Osteoblast (primary cell): ENCODE measurements around the gene SHB. TPM values are rescaled to one million over a fixed set of nuclear protein-coding genes. Genes with fewer than 3 reads are reported as not detected.

Experiments
- DNase-seq: peaks from one replicate; pipeline ENCODE4 v3.0.0; 2011; ENCODE audit warnings: low spot score, mixed read lengths; ENCODE audit not compliant: insufficient read length; ENCODE audit errors: missing footprints
- H2AFZ ChIP-seq: 2 replicates; pipeline ENCODE4 v1.6.0; 2011; ENCODE audit warnings: mild to moderate bottlenecking, low read length
- H3K27ac ChIP-seq: 2 replicates; pipeline ENCODE4 v1.5.1; 2011; ENCODE audit warnings: mild to moderate bottlenecking, low read depth, low read length, moderate library complexity
- H3K27me3 ChIP-seq: 2 replicates; pipeline ENCODE4 v1.6.0; 2012; ENCODE audit warnings: mild to moderate bottlenecking, control low read depth, inconsistent platforms, low read length, moderate library complexity; ENCODE audit not compliant: insufficient read depth
- H3K36me3 ChIP-seq: 2 replicates; pipeline ENCODE4 v1.5.1; 2011; ENCODE audit warnings: mild to moderate bottlenecking, low read length, control low read depth, moderate library complexity; ENCODE audit not compliant: insufficient read depth
- H3K4me1 ChIP-seq: 2 replicates; pipeline ENCODE4 v1.5.1; 2011; ENCODE audit warnings: mild to moderate bottlenecking, low read length, control low read depth, moderate library complexity; ENCODE audit not compliant: insufficient read depth
- H3K4me2 ChIP-seq: 2 replicates; pipeline ENCODE4 v1.6.0; 2011; ENCODE audit warnings: mild to moderate bottlenecking, low read length; ENCODE audit not compliant: insufficient read depth
- H3K4me3 ChIP-seq: fragments of 200-600 bp; sonication (generic); 3 replicates; pipeline ENCODE4 v1.5.1; 2012; ENCODE audit warnings: mild to moderate bottlenecking, low read length, inconsistent platforms; ENCODE audit not compliant: insufficient read depth
- H3K79me2 ChIP-seq: 2 replicates; pipeline ENCODE4 v1.6.0; 2012; ENCODE audit warnings: mild to moderate bottlenecking, low read length, control low read depth, inconsistent platforms; ENCODE audit not compliant: insufficient read depth
- H3K9me3 ChIP-seq: 2 replicates; pipeline ENCODE4 v1.5.1; 2011; ENCODE audit warnings: low read depth, low read length, control low read depth
- H4K20me1 ChIP-seq: 2 replicates; pipeline ENCODE4 v1.6.0; 2012; ENCODE audit warnings: mild to moderate bottlenecking, low read length, control low read depth; ENCODE audit not compliant: insufficient read depth
- total RNA-seq: library from RNA; depleted of rRNA; stranded (reverse); fragments of >200 nt; gene quantifications from 2 replicates; pipeline ENCODE4 v1.2.3, GENCODE V29; 2012
- TF ChIP-seq, protein P1 (sequence below): IDR thresholded peaks from 2 replicates; pipeline ENCODE4 v1.5.1; 2011; ENCODE audit warnings: mild to moderate bottlenecking, low read depth, low read length, moderate library complexity; ENCODE audit errors: extremely low read depth

The SHB gene
- total RNA-seq, 1 donor: 9.4 TPM

DNA sequence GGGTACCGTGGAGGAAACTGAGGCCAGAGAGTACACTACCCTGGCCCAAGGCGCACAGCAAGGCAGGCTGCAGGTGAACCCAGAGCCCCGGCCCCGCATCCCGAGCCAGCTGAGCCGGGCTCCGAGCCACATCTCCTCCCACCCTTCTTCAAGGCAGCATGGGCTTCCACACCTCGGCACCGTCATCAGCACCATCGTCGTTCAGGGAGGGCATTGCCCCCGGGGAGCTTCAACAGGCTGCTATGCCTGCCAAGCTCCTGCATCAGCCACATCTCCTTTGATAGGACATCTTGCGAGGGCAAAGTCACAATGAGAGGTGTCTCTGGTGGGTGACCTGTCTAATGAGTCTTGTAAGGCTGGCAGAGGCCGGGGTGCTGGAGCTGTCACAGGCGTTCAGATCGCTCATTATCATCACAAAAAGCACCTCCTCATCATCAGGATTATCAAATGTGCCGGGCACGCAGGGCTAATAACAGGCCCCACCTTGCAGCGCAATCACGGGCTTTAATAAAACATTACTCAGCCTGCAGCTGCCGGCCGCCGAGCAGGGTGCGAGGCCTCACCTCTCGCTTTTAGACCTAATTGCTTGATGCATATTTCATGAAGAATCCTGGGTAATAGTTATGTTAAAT lies 145.1 kb downstream of the SHB start:
- peaks cover 23% of the 10 kb centered on the region for H3K79me2 ChIP-seq
- no peak overlapping the region for H2AFZ ChIP-seq
- no peak for DNase-seq
- peaks cover 27% of the 10 kb centered on the region for H4K20me1 ChIP-seq
- H3K4me2 ChIP-seq: no peak overlapping the region
- no peaks in the 10 kb centered on the region for H3K9me3 ChIP-seq
- H3K27me3 ChIP-seq: no peaks in the 10 kb centered on the region
- H3K4me3 ChIP-seq: no peak overlapping the region
- TF ChIP-seq, protein P1, sequence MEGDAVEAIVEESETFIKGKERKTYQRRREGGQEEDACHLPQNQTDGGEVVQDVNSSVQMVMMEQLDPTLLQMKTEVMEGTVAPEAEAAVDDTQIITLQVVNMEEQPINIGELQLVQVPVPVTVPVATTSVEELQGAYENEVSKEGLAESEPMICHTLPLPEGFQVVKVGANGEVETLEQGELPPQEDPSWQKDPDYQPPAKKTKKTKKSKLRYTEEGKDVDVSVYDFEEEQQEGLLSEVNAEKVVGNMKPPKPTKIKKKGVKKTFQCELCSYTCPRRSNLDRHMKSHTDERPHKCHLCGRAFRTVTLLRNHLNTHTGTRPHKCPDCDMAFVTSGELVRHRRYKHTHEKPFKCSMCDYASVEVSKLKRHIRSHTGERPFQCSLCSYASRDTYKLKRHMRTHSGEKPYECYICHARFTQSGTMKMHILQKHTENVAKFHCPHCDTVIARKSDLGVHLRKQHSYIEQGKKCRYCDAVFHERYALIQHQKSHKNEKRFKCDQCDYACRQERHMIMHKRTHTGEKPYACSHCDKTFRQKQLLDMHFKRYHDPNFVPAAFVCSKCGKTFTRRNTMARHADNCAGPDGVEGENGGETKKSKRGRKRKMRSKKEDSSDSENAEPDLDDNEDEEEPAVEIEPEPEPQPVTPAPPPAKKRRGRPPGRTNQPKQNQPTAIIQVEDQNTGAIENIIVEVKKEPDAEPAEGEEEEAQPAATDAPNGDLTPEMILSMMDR: no peak
- no peak overlapping the region for H3K27ac ChIP-seq
- H3K4me1 ChIP-seq: peaks cover 6% of the 10 kb centered on the region
- H3K36me3 ChIP-seq: peaks cover 4% of the 10 kb centered on the region

DNA sequence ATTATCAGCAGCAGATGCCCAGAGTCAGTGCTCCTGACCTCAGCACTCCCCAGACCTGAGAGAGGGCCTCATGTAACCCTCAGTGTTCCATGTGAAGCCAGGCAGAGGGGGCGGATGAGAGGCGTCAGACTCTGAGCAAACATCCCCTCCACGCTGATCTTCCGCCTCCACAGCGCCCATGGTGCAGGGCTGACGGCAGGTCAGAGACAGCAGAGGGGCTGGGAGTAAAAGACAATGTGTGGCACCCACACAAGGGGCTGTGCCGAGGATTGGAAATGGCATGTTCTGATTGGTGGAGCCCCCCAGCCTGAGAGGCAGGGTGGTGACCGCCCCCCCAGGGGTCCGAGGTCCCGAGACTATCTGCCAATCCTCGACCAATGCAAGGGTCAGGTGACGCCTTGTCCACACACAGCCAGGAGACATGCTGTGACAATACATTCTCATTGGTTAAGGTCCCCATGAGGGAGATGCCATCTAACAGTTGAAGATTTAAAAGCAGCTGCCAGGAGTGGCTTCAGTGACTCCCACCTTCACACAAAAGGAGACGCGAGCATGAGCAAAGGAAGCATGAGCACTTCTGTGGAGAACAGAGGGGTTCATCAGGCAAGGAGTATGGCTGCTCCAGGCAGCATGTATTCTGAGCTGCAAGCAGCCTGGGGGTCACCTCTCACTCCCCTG lies 145.8 kb downstream of the SHB start:
- H3K9me3 ChIP-seq: no peaks in the 10 kb centered on the region
- H3K27me3 ChIP-seq: no peaks in the 10 kb centered on the region
- H3K79me2 ChIP-seq: peaks cover 19% of the 10 kb centered on the region
- peaks cover 23% of the 10 kb centered on the region for H4K20me1 ChIP-seq
- no peak overlapping the region for H3K4me2 ChIP-seq
- no peak overlapping the region for H3K4me3 ChIP-seq
- peak; percentile 71 for DNase-seq
- peaks cover 6% of the 10 kb centered on the region for H3K4me1 ChIP-seq
- peaks cover 8% of the 10 kb centered on the region for H3K36me3 ChIP-seq
- H2AFZ ChIP-seq: no peak overlapping the region
- TF ChIP-seq, protein P1: no peak
- no peak overlapping the region for H3K27ac ChIP-seq

DNA sequence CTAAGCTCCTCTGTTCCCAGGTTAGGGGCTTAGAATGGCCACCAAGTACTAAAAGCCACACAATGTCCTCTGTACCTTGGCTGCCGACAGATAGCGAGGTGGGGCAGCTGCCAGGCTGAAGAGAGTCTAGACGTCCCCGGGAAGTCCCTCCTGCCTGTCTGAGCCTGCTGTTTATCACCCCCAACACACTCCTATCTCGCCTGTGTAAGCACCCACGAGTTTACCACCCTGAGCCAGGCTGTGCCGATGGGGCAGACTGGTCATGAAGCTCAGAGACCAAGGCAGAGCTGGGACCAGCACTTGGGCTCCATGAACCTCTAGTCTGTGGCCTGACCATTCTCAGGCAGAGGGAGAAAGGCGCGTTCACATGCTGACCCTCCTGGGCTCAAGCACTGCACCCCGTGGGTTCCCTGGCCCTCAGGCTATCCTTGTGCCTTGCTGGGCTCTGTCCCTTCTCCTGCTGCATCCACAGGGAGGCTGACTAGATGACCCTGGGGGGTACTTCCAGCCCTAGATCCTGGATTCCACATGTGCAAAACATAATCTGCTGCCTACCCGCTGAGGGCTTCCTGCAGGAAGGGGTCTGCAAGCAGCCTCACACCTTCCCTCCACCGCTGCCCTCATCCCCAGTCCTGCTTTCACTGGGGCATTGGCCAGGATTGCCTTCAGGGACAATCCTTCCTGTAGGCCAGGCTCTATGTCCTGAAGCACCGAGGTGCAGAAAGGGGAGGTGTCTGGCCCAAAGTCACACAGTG lies 146.5 kb downstream of the SHB start:
- H3K4me1 ChIP-seq: peaks cover 6% of the 10 kb centered on the region
- no peak overlapping the region for H3K4me2 ChIP-seq
- H4K20me1 ChIP-seq: peaks cover 20% of the 10 kb centered on the region
- H3K27ac ChIP-seq: no peak overlapping the region
- peaks cover 16% of the 10 kb centered on the region for H3K79me2 ChIP-seq
- no peaks in the 10 kb centered on the region for H3K27me3 ChIP-seq
- no peak overlapping the region for H2AFZ ChIP-seq
- peak; percentile 34 for DNase-seq
- TF ChIP-seq, protein P1: no peak
- peaks cover 12% of the 10 kb centered on the region for H3K36me3 ChIP-seq
- no peak overlapping the region for H3K4me3 ChIP-seq
- H3K9me3 ChIP-seq: no peaks in the 10 kb centered on the region
